HG02884 (cell line): Measurements from ENCODE around the gene SYNDIG1.

Source experiments
- ATAC-seq: cut with Tn5 transposase; IDR thresholded peaks from one replicate; pipeline ENCODE4 v1.9.1; 2021; ENCODE audit warnings: mild to moderate bottlenecking, moderate library complexity; ENCODE audit not compliant: unreplicated experiment

The SYNDIG1 gene

GRCh38 chr20:24519476-24519875 lies 50.0 kb downstream of the SYNDIG1 start:
- no peak for ATAC-seq

- ATAC-seq, result no peak
Measured at GRCh38 chr20:24521032-24521431, 51.6 kb downstream of the SYNDIG1 start.

- no peak for ATAC-seq
Measured at GRCh38 chr20:24522452-24523330, 53.3 kb downstream of the SYNDIG1 start.

- no peak for ATAC-seq
Measured at GRCh38 chr20:24523661-24524060, 54.2 kb downstream of the SYNDIG1 start.

GRCh38 chr20:24528583-24529368 lies 59.3 kb downstream of the SYNDIG1 start:
- no peak for ATAC-seq

- no peak for ATAC-seq
Measured at GRCh38 chr20:24529369-24529719, 59.9 kb downstream of the SYNDIG1 start.

- no peak for ATAC-seq
Measured at GRCh38 chr20:24530131-24530680, 60.8 kb downstream of the SYNDIG1 start.

- no peak for ATAC-seq
Measured at GRCh38 chr20:24531202-24531601, 61.8 kb downstream of the SYNDIG1 start.

- ATAC-seq, result no peak
Measured at GRCh38 chr20:24531631-24532419, 62.4 kb downstream of the SYNDIG1 start.

- ATAC-seq, result no peak
Measured at GRCh38 chr20:24533449-24533848, 64.0 kb downstream of the SYNDIG1 start.

GRCh38 chr20:24534282-24534681 lies 64.9 kb downstream of the SYNDIG1 start:
- ATAC-seq, result no peak

- ATAC-seq, result no peak
Measured at GRCh38 chr20:24535941-24536730, 66.7 kb downstream of the SYNDIG1 start.

GRCh38 chr20:24537210-24537609 lies 67.8 kb downstream of the SYNDIG1 start:
- no peak for ATAC-seq

GRCh38 chr20:24542721-24543120 lies 73.3 kb downstream of the SYNDIG1 start:
- no peak for ATAC-seq

GRCh38 chr20:24543168-24543567 lies 73.7 kb downstream of the SYNDIG1 start:
- no peak for ATAC-seq

- ATAC-seq, result no peak
Measured at GRCh38 chr20:24543741-24544140, 74.3 kb downstream of the SYNDIG1 start.

- no peak for ATAC-seq
Measured at GRCh38 chr20:24544371-24544770, 74.9 kb downstream of the SYNDIG1 start.

GRCh38 chr20:24545168-24545567 lies 75.7 kb downstream of the SYNDIG1 start:
- no peak for ATAC-seq

GRCh38 chr20:24546232-24546892 lies 76.9 kb downstream of the SYNDIG1 start:
- ATAC-seq, result no peak

- ATAC-seq, result no peak
Measured at GRCh38 chr20:24547967-24548366, 78.5 kb downstream of the SYNDIG1 start.
